ENCODE results near the gene NOLC1.

- TF ChIP-seq CTCF (IDR thresholded peaks at IDR 0.05), result no peak
- no peak for TF ChIP-seq POLR2A (IDR thresholded peaks at IDR 0.05)
These were observed 11.2 kb upstream of the NOLC1 start for GRCh38 chr10:102140913-102141540.
